Endodermal cell (in vitro differentiated cells): Measurements from ENCODE around the gene FEN1. TPM values are rescaled to one million over a fixed set of nuclear protein-coding genes. Genes with fewer than 3 reads are reported as not detected.
A peak's percentile ranks its signal among the peaks of the same experiment; 100 is the strongest.

Experiments
- DNase-seq: peaks from one replicate; pipeline ENCODE4 v3.0.0-alpha.2; 2017
- H3K27ac ChIP-seq: 2 replicates; pipeline ENCODE4 v1.5.1; 2013; ENCODE audit warnings: mild to moderate bottlenecking, low read depth, low read length, moderate library complexity
- H3K27me3 ChIP-seq: 2 replicates; pipeline ENCODE4 v1.6.1; 2013; ENCODE audit warnings: mild to moderate bottlenecking, low read length, moderate library complexity; ENCODE audit not compliant: insufficient read depth, control insufficient read depth, poor library complexity, severe bottlenecking
- H3K36me3 ChIP-seq: 2 replicates; pipeline ENCODE4 v1.7.0; 2013; ENCODE audit warnings: mild to moderate bottlenecking, low read length, moderate library complexity; ENCODE audit not compliant: control insufficient read depth, insufficient read depth
- H3K4me1 ChIP-seq: one replicate; pipeline ENCODE4 v1.7.0; 2013; ENCODE audit warnings: low read length; ENCODE audit not compliant: control insufficient read depth, insufficient read depth
- H3K4me3 ChIP-seq: 2 replicates; pipeline ENCODE4 v1.5.1; 2013; ENCODE audit warnings: mild to moderate bottlenecking, low read length, moderate library complexity
- H3K9ac ChIP-seq: 2 replicates; pipeline ENCODE4 v1.6.1; 2013; ENCODE audit warnings: mild to moderate bottlenecking, low read length, moderate library complexity; ENCODE audit not compliant: poor library complexity, severe bottlenecking; ENCODE audit errors: extremely low read depth
- H3K9me3 ChIP-seq: 2 replicates; pipeline ENCODE4 v1.6.1; 2013; ENCODE audit warnings: mild to moderate bottlenecking, low read length, moderate library complexity; ENCODE audit not compliant: control insufficient read depth
- H3K27ac Mint-ChIP-seq: 2 replicates; pipeline ENCODE4 v1.8.0; 2020; ENCODE audit warnings: mixed read lengths
- H3K27me3 Mint-ChIP-seq: 2 replicates; pipeline ENCODE4 v1.8.0; 2021; ENCODE audit warnings: mild to moderate bottlenecking, mixed read lengths; ENCODE audit not compliant: insufficient read depth
- H3K36me3 Mint-ChIP-seq: 2 replicates; pipeline ENCODE4 v1.8.0; 2020; ENCODE audit warnings: low read depth, mixed read lengths
- H3K4me1 Mint-ChIP-seq: 2 replicates; pipeline ENCODE4 v1.8.0; 2020; ENCODE audit warnings: mixed read lengths
- H3K4me3 Mint-ChIP-seq: 2 replicates; pipeline ENCODE4 v1.8.0; 2020; ENCODE audit warnings: mild to moderate bottlenecking, moderate library complexity, mixed read lengths
- H3K9me3 Mint-ChIP-seq: 2 replicates; pipeline ENCODE4 v1.8.0; 2020; ENCODE audit warnings: mild to moderate bottlenecking, mixed read lengths
- WGBS, 2 experiments: methylation state at CpG; one replicate each; pipeline versions ENCODE4 v1.1.5 to v1.1.7; 2013; ENCODE audit warnings: missing lambda C conversion rate in 2 of 2, mixed read lengths in 1 of 2; ENCODE audit not compliant: insufficient coverage in 1 of 2, insufficient read length in 1 of 2; 5-methylcytosine and 5-hydroxymethylcytosine counted together
- total RNA-seq, 2 donors: library from RNA; stranded (reverse); fragmentation: NEBNext Ultra II Directional in 1 of 2; extraction: Animal tissue kit (Norgen Biotek cat#: 25700) in 1 of 2; gene quantifications; 2 replicates in 1 of 2; 3 replicates in 1 of 2; pipeline ENCODE4 v1.2.1, GENCODE V29; 2021
- TF ChIP-seq, protein P1 (sequence below): fragments of 200-600 bp; sonication (generic); conservative IDR thresholded peaks from 2 replicates; pipeline ENCODE4 v1.5.0; 2021; ENCODE audit warnings: antibody characterized with exemption, mild to moderate bottlenecking

The FEN1 gene
- total RNA-seq, 2 donors from 2014 or later: 66.7 to 81.8 TPM

GRCh38 chr11:61833926-61834277, 41.2 kb downstream of the FEN1 start:
- H3K36me3 ChIP-seq: peaks cover 42% of the 10 kb centered on the region
- peaks cover 43% of the 10 kb centered on the region for H3K36me3 Mint-ChIP-seq
- peaks cover 8% of the 10 kb centered on the region for H3K4me1 ChIP-seq
- peak; percentile 68 for DNase-seq
- H3K4me3 ChIP-seq: no peak overlapping the region
- no peaks in the 10 kb centered on the region for H3K9me3 Mint-ChIP-seq
- H3K27me3 Mint-ChIP-seq: no peaks in the 10 kb centered on the region
- H3K27ac ChIP-seq: peak overlapping the region; percentile 76
- H3K4me1 Mint-ChIP-seq: peaks cover 46% of the 10 kb centered on the region
- H3K9me3 ChIP-seq: no peaks in the 10 kb centered on the region
- 94 to 96% methylated on average over 12 of the region's 12 CpGs for WGBS, 2 experiments
- H3K4me3 Mint-ChIP-seq: no peak overlapping the region
- H3K27me3 ChIP-seq: no peaks in the 10 kb centered on the region
- TF ChIP-seq, protein P1, sequence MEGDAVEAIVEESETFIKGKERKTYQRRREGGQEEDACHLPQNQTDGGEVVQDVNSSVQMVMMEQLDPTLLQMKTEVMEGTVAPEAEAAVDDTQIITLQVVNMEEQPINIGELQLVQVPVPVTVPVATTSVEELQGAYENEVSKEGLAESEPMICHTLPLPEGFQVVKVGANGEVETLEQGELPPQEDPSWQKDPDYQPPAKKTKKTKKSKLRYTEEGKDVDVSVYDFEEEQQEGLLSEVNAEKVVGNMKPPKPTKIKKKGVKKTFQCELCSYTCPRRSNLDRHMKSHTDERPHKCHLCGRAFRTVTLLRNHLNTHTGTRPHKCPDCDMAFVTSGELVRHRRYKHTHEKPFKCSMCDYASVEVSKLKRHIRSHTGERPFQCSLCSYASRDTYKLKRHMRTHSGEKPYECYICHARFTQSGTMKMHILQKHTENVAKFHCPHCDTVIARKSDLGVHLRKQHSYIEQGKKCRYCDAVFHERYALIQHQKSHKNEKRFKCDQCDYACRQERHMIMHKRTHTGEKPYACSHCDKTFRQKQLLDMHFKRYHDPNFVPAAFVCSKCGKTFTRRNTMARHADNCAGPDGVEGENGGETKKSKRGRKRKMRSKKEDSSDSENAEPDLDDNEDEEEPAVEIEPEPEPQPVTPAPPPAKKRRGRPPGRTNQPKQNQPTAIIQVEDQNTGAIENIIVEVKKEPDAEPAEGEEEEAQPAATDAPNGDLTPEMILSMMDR: peak; percentile 11
- H3K27ac Mint-ChIP-seq: peak overlapping the region; percentile 71
- H3K9ac ChIP-seq: no peak overlapping the region

GRCh38 chr11:61834278-61835048, 41.8 kb downstream of the FEN1 start:
- Histone ChIP-seq H3K4me1 (peaks cover 8% of the 10 kb centered on the region), H3K27me3 (no peaks in the 10 kb centered on the region), H3K36me3 (peaks cover 47% of the 10 kb centered on the region), H3K9me3 (no peaks in the 10 kb centered on the region), H3K9ac (no peak overlapping the region), H3K27ac (peak overlapping the region; percentile 76), H3K4me3 (no peak overlapping the region)
- H3K36me3 Mint-ChIP-seq: peaks cover 48% of the 10 kb centered on the region
- peak; percentile 78 for DNase-seq
- no peaks in the 10 kb centered on the region for H3K27me3 Mint-ChIP-seq
- H3K9me3 Mint-ChIP-seq: no peaks in the 10 kb centered on the region
- H3K4me1 Mint-ChIP-seq: peaks cover 42% of the 10 kb centered on the region
- no peak overlapping the region for H3K4me3 Mint-ChIP-seq
- H3K27ac Mint-ChIP-seq: peak overlapping the region; percentile 71
- 81 to 85% methylated on average over 8 to 12 of the region's 12 CpGs for WGBS, 2 experiments
- TF ChIP-seq, protein P1: no peak

- peak overlapping the region; percentile 1 for H3K27ac Mint-ChIP-seq
- H3K36me3 Mint-ChIP-seq: peaks cover 64% of the 10 kb centered on the region
- no peaks in the 10 kb centered on the region for H3K27me3 Mint-ChIP-seq
- H3K9me3 Mint-ChIP-seq: no peaks in the 10 kb centered on the region
- Histone ChIP-seq H3K4me3 (no peak overlapping the region), H3K4me1 (no peaks in the 10 kb centered on the region), H3K27me3 (no peaks in the 10 kb centered on the region), H3K36me3 (peaks cover 65% of the 10 kb centered on the region), H3K27ac (no peak overlapping the region), H3K9me3 (no peaks in the 10 kb centered on the region), H3K9ac (no peak overlapping the region)
- no peak for DNase-seq
- TF ChIP-seq, protein P1: no peak
- H3K4me1 Mint-ChIP-seq: peaks cover 25% of the 10 kb centered on the region
- 92 to 98% methylated on average over 5 to 8 of the region's 8 CpGs for WGBS, 2 experiments
- H3K4me3 Mint-ChIP-seq: no peak overlapping the region
Measured at GRCh38 chr11:61836193-61836592, 43.5 kb downstream of the FEN1 start.
